NCI-H1930 (cell line): Measurements from ENCODE around the gene L2HGDH.

Experiments used
- DNase-seq, 2 experiments: peaks; one replicate each; lab custom pipeline; 2025; lab: John Stamatoyannopoulos, UW

L2HGDH gene

DNA sequence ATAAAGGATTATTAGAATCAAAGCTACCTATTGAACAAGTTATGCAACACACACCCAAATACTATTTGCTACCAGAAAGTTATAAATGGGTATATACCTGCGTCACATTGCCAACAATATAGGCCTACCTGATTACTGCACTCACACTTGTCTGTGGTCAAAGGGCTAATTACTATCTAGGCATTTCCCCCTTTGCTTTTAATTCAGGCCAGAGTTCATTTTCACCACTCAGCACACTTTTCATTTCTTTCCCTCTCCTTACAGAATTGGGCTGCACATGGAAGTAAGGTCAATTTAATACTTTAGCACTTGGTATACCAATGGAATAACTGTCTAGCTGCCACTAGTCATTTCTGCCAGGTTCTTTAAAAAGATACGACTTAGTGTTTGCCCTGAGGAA lies 82.3 kb downstream of the L2HGDH start:
- DNase-seq = no peak

GRCh38 chr14:50228313-50228712 lies 83.7 kb downstream of the L2HGDH start:
- DNase-seq = no peak

DNA sequence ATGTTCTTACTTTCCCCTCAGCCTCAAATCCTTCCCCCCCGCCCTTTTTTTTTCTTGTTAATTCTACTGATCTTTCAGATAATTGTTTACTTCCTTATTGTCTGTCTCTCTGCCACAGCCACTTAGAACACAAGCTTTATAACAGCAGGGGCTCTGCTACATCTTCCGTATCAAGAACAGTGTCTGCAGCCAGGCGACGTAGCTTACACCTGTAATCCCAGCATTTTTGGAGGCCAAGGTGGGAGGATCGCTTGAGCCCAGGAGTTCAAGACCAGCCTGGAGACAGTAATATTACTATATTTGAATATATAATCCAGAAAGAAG lies 86.1 kb downstream of the L2HGDH start:
- DNase-seq = no peak

DNA sequence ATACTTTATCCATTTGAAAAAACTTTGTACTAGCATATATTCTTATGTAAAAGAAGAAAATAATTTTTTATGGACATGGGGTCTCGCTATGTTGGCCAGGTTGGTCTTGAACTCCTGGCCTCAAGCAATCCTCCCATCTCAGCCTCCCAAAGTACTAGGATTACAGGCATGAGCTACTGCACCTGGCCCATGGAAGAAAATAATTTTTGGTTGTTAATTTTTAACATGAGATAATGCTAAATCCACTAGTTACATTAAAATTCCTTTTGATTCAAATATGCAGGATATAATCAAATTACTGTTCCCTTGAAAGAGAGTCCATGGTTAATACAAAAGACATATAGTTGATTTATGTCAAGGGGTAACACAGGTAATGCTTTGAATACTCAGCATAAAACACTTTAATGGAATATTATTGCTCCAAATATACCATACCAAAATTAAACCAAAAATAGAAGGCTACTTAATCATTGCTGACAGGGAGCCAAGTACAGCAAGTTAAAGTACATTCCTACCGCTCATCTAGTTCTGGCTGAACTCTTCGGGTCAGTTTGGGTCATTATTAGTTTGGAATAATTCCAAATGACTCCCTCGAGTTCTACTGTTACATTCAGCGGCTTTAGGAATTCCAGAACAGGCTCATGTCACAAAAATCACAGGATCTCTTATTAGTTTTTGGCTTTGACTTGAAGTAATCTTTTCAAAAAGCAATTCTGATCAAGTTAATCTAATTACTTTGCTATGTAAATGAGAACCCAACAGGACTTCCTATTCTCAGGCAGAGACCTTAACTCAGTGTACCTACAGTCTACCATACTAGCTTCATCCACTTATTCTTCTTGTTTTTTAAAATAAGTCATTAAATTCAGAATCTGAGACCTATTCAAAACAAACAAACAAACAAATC lies 86.7 kb downstream of the L2HGDH start:
- DNase-seq = no peak

DNA sequence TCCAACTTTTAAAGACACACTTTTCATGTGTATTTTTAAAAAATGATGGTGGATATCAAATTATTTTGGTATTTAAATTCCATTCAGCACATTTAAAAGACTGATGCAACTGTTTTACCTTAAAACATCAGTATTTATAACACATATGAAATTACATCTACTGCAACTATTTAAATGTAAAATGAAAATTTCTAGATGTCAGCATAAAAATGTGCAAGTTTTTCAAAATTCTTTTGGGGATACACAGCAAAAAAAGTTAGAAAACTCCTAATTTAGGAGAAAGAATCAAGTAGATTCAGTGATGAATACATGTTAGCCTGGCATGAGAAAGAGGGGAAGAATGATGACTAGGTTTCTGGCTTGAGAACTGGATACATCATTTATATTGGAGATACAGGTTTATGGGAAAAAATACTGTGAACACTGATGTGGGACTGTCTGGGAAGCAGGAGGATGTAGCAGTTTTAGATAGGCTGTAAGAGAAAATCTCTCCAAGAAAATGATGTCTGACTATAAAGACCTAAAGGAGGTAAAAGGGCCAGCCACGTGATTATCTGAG lies 89.9 kb downstream of the L2HGDH start:
- DNase-seq = no peak

DNA sequence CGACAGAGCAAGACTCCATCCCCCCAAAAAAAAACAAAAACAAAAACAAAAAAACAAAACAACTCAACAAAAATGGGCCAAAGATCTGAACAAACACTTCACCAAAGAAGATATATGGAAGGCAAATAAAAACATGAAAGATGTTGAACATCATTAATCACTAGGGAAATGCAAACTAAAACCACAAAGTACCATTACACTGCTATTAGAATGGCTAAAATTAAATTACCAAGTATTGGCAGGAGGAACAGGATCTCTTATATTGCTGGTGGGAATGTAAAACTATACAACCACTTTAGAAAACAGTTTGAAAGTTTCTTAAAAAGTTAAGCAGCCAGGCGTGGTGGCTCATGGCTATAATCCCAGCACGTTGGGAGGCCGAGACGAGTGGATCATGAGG lies 93.5 kb downstream of the L2HGDH start:
- no peak for DNase-seq

DNA sequence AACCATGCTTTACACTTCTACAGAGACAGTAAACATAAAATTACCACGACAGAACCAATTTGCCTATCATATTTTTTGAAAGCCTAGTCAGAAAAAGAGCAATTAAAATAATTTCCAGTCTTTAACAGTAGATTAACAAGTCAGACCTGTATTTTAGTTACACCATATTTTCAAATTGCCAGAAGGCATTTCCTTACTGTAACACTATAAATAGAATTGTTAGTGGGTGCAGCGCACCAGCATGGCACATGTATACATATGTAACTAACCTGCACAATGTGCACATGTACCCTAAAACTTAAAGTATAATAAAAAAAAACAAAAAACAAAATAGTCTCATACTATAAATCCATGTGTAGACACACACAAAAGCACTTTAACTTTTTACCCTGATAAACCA lies 96.6 kb downstream of the L2HGDH start:
- DNase-seq = no peak

DNA sequence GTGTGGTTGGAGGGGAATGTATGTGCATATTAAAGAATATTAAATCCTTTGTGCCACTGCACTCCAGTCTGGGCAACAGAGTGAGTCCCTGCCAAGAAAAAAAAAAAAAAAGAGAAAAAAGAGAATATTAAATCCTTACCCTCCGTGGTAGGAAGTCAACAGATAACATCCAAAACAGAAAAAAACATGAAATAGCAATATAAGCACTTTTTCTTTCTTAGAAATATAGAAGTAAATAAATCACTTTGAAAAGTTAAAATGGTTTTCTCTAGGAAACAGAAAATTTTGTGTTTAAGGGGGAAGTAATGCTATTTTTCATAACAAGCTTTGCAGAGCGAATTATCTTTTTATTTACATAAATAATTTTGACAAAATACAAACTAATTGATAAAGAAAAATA lies 98.2 kb downstream of the L2HGDH start:
- no peak for DNase-seq

GRCh38 chr14:50212726-50213125 lies 99.3 kb downstream of the L2HGDH start:
- DNase-seq = no peak

DNA sequence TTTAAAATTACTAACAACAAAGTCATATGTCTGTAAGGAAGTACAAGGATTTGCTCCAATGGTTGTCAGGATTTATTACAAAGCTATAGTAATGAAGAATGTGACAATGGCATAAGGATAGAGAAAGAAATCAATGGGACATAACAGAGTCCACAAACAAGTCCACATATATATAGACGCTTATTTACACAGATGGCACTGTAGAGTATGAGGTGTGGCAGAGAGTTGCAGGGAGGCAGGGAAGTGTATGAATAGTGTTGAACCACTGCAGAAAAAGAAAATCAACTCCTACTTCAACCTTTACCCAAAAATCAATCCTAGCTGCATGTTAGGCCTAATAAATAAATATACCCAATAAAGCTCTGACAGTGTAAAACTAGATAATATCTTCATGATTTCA lies 102.0 kb downstream of the L2HGDH start:
- no peak for DNase-seq

GRCh38 chr14:50198499-50198898 lies 113.5 kb downstream of the L2HGDH start:
- DNase-seq = no peak

DNA sequence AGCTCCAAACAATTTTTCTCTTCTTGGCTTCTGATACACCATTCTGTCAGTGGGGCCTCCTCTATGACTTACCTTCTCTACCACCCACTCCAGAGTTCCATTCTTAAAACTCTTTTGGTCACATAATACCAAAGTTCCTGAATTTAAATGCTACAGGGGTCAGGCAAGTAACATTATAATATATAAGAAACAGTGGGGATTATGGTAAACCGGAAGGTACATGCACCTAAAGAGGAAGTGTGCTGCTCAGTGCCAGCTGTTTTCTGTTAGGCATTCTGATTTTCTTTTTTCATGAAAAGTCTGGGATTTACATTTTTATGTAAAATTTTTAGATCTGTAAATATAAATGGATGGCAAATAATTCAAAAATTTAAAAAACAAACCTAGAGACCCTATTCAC lies 120.5 kb downstream of the L2HGDH start:
- DNase-seq = no peak
